ENCODE measurements around the gene PRSS38.

The PRSS38 gene

DNA sequence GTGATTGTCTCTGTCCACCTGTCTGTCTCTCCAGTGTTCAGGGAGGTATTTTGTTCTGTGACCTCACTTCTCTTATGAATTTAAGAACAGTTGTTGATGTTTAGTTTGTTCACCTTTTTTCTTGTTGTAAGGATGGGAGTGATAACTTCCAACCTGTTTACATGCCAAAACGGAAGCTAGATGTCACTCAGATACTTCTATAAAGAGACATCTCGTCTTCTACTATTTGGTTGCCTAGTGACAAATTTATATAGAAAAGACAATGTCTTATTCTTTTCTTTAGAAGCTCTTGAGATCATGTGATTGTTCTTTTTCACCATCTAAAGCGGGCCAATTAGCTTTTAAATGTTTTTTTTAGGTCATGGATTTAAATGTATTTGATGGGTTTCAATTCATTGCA lies 33.8 kb downstream of the PRSS38 start:
- Histone ChIP-seq H4K20me1 (ENCODE audit: insufficient read depth, low read length) (no peaks in the 10 kb centered on the region), H3K27ac (ENCODE audit: low read length) (no peak overlapping the region), H3K4me3 (ENCODE audit: low read length) (no peak overlapping the region), H3K9ac (ENCODE audit: low read length) (no peak overlapping the region), H3K79me2 (ENCODE audit: low read length) (no peaks in the 10 kb centered on the region), H2AFZ (ENCODE audit: low read depth, low read length) (no peak overlapping the region), H3K4me2 (ENCODE audit: low read length) (no peak overlapping the region), H3K36me3 (replicated peaks; ENCODE audit: low read depth, low read length) (no peaks in the 10 kb centered on the region), H3K9me3 (ENCODE audit: insufficient read depth, low read length) (no peaks in the 10 kb centered on the region; the same call in 1 of the 2 replicates), H3K27me3 (ENCODE audit: low read depth, low read length) (0 out of 2 replicates have a peak, but pooled peaks cover 5% of the 10 kb centered on the region), H3K4me1 (ENCODE audit: low read length) (no peaks in the 10 kb centered on the region)
- TF ChIP-seq EZH2phosphoT487 (IDR thresholded peaks at IDR 0.05; ENCODE audit: low read depth) (no peak), CTCF (IDR thresholded peaks at IDR 0.05; ENCODE audit: low read depth, low read length) (no peak)

DNA sequence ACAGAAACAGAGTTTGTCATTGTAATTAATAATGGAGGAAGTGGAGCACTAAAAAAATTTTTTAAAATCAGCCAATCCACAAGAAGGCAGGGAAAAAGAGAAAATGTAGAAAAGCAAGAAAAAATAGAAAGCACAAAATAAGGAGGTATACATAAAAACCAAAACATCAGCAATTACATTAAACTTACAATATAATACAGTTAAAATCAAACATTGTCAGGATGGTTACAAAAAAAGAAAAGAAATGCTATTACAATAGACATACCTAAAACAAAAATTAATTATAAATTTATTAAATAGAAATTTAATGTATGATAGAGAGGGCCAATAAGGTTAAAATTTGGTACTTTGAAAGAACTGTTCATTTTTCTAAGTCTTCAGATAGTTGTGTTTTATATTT lies 38.7 kb downstream of the PRSS38 start:
- Histone ChIP-seq H3K27ac (ENCODE audit: low read length) (no peak overlapping the region), H3K36me3 (replicated peaks; ENCODE audit: low read depth, low read length) (no peaks in the 10 kb centered on the region), H2AFZ (ENCODE audit: low read depth, low read length) (no peak overlapping the region), H3K4me1 (ENCODE audit: low read length) (no peaks in the 10 kb centered on the region), H3K9me3 (ENCODE audit: insufficient read depth, low read length) (no peaks in the 10 kb centered on the region; the same call in 1 of the 2 replicates), H3K27me3 (ENCODE audit: low read depth, low read length) (0 out of 2 replicates have a peak, but pooled peaks cover under 1% of the 10 kb centered on the region), H3K9ac (ENCODE audit: low read length) (no peak overlapping the region), H3K79me2 (ENCODE audit: low read length) (no peaks in the 10 kb centered on the region), H4K20me1 (ENCODE audit: insufficient read depth, low read length) (no peaks in the 10 kb centered on the region), H3K4me2 (ENCODE audit: low read length) (no peak overlapping the region), H3K4me3 (ENCODE audit: low read length) (no peak overlapping the region)
- TF ChIP-seq CTCF (IDR thresholded peaks at IDR 0.05; ENCODE audit: low read depth, low read length) (no peak), EZH2phosphoT487 (IDR thresholded peaks at IDR 0.05; ENCODE audit: low read depth) (no peak)

GRCh38 chr1:227855687-227856086 lies 40.2 kb downstream of the PRSS38 start:
- Histone ChIP-seq H3K27ac (ENCODE audit: low read length) (no peak overlapping the region), H3K4me2 (ENCODE audit: low read length) (no peak overlapping the region), H3K79me2 (ENCODE audit: low read length) (no peaks in the 10 kb centered on the region), H3K4me1 (ENCODE audit: low read length) (no peaks in the 10 kb centered on the region), H3K36me3 (replicated peaks; ENCODE audit: low read depth, low read length) (no peaks in the 10 kb centered on the region), H3K4me3 (ENCODE audit: low read length) (no peak overlapping the region), H4K20me1 (ENCODE audit: insufficient read depth, low read length) (no peaks in the 10 kb centered on the region), H3K27me3 (ENCODE audit: low read depth, low read length) (no peaks in the 10 kb centered on the region), H3K9me3 (ENCODE audit: insufficient read depth, low read length) (no peaks in the 10 kb centered on the region), H3K9ac (ENCODE audit: low read length) (no peak overlapping the region), H2AFZ (ENCODE audit: low read depth, low read length) (no peak overlapping the region)
- TF ChIP-seq EZH2phosphoT487 (IDR thresholded peaks at IDR 0.05; ENCODE audit: low read depth) (no peak), CTCF (IDR thresholded peaks at IDR 0.05; ENCODE audit: low read depth, low read length) (no peak)

- no peaks in the 10 kb centered on the region for H4K20me1 ChIP-seq (ENCODE audit: insufficient read depth, low read length)
- H2AFZ ChIP-seq (ENCODE audit: low read depth, low read length): no peak overlapping the region
- H3K36me3 ChIP-seq (replicated peaks; ENCODE audit: low read depth, low read length): no peaks in the 10 kb centered on the region
- no peak for TF ChIP-seq EZH2phosphoT487 (IDR thresholded peaks at IDR 0.05; ENCODE audit: low read depth)
- TF ChIP-seq CTCF (IDR thresholded peaks at IDR 0.05; ENCODE audit: low read depth, low read length): no peak
- H3K4me1 ChIP-seq (ENCODE audit: low read length): no peaks in the 10 kb centered on the region
- no peak overlapping the region for H3K9ac ChIP-seq (ENCODE audit: low read length)
- H3K27ac ChIP-seq (ENCODE audit: low read length): no peak overlapping the region
- no peak overlapping the region for H3K4me3 ChIP-seq (ENCODE audit: low read length)
- no peaks in the 10 kb centered on the region for H3K79me2 ChIP-seq (ENCODE audit: low read length)
- no peaks in the 10 kb centered on the region for H3K9me3 ChIP-seq (ENCODE audit: insufficient read depth, low read length)
- H3K4me2 ChIP-seq (ENCODE audit: low read length): no peak overlapping the region
- H3K27me3 ChIP-seq (ENCODE audit: low read depth, low read length): no peaks in the 10 kb centered on the region
Observed at GRCh38 chr1:227856147-227856858, 40.8 kb downstream of the PRSS38 start.

All from OCI-LY3 (cell line).